ENCODE measurements around the gene LRRC3.
"Not testable (repeated sequence)": the region's sequence is repeated elsewhere in the genome, so short reads cannot be mapped to it uniquely, and the experiment has no call there.

Gene LRRC3

DNA sequence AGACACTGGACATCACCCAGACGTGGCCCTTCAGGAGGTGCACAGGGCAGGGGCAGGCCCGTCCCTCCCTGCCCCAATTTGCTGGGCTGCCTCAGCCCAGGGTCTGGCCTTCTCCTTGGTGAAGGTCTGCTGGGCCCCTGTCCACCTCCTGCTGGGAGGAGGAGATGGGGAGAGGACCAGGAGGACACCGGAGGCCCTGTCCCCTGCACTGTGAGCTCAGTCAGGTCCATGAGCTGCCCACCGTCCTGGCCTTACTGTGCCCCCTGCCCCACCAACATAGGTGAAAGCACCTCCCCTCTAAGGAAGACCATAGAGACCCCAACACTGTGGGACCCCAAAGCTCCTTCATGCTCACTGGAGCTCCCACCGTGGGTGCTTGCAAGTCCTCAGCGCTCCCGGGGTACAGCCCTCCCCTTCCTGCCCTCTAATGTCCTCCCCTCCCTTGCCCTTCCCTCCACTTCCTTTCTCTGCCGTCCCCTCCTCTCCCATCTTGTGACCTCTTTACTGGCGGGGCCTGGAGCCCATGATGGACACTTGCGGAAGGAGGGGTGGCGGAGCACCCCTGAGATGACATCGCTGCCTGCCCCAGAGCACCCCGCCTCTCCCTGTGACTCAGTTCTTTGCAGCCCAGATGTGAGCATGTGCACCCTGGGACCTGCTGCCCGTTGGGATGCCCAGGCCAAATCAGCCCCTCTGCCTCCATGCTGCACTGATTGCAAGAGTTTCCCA, 4.6 kb downstream of the LRRC3 start:
- no peak for DNase-seq

DNA sequence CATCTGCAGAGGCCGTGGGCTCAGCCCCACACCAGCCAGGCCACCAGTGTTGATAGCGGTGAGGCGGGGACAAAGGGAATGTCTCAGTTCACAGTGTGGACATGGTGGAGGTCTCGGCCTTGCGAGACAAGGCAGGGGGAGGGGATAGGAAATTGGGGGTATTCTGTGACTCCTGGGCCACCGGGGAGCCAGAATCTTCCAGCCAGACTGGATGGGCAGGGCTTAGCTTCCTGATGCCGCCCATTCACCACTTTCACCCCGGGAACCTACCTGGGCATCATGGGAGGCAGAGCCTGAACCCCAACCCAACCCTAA, 5.1 kb downstream of the LRRC3 start:
- DNase-seq, result no peak

DNA sequence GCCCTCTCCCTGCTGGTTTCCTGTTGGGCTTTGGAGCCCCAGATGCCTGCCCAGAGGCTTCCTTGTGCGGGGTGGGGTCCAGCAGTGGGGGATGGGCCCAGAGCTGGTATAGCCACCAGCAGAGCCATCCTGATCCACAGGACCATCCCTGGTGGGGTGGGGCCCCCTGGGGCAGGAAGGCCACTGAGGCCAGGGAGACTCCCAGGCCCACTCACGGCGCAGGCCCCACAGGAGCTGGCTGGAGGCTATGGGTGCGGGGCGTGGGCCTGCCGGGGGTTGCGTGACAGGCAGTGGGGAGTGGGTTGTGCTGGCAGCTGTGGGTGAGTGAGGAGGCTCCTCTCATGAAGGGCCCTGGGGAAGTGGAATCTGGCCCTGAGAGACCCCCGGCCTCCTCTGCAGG, 5.7 kb downstream of the LRRC3 start:
- DNase-seq, result no peak

DNA sequence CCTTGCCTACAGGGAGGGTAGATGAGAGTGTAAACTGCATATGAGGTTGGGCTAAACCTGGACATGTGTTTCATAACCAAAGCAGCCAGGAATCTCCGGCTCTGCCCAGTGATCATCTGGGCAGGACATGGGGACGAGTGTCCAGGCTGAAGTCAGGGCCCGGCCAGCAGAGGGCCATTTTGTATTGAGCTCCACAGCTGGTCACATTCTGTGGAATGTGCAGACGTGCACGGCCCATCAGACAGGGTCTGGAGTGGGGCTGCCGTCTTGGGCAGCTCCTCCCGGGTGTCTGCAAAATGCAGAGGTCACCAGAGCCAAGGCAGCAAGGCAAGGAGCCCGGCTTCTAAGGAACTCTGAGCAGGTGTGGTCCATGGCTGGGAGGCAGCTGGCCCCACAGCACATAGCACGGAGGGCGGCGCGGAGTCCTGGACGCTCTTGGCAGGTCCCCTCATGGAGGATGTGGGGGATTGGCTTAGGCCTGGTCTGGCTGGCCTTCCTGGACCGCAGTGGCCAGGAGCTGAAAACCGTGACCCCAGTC, 6.2 kb downstream of the LRRC3 start:
- DNase-seq, result no peak

DNA sequence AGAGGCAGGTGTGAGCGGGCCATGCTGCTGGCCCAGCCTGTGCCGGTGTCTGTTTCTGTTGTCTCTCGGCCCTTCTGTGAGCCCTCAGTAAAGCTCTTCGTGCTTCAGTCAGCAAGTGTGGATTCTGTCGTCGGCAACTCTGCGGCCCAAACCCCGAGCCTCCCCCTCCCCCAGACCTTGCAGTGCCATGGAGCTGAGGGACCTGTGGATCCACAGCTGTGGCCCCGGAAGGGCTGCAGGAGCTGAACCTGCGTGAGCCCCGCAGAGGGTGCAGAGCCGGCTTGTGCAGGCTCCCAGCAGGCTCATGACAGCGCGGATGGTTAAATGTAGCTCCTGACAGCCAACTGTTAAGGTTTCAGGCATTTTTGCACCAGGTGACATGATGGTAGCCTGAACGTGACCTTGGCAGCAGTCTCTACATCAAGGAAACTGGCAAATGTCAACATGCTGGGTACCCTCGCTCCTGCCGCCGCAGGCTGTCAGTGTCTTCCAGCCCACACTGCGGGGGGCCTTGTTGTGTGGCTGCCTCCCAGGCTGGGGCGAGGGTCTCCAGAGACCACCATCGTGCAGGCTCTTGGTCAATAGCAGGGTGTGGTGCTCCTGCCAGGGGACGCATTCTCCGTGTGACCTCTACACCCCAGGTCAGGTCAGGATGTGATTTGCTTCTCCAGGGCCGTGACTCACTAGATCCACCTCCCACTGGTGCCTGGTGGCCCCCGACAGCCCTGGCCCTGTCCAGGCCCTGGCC, 7.0 kb downstream of the LRRC3 start:
- DNase-seq, result no peak

DNA sequence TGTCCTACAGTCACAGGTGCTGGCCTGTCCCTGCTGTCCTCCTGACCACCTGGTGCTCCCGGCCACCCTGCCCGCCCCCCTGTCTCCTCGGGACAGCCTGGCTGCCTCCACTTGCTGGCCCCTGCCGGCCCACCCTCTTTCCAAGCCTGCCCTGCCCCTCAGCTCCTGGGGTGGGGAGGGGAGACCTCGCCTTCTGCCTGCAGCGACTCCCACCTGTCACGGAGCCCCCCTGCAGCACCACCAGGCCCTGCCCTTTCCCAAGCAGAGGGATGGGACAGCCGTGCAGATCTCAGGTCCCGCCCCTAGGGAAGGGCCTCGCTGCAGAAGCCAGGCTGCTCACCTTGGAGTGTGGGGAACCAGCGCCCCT, 7.5 kb downstream of the LRRC3 start:
- no peak for DNase-seq

DNA sequence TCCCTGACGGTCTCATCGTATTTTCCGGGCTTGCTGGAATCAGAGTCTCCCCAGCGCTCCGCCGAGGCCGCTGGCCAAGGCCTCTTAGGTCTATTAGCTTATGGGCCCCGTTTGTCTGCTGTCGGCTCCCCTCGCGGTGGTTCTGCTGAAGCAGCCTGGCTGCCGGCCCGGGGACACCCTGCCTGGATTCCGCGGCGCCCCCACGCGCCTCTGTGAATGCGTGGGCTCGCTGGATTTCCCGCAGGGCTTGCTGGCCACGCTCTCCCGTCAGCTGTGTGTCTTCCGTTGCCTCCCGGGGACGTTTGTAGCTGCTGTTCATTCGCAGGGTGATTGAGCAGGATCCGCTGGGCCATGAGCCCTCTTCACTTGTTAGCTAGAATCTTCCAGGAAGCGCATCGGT, 8.4 kb downstream of the LRRC3 start:
- no peak for DNase-seq

DNA sequence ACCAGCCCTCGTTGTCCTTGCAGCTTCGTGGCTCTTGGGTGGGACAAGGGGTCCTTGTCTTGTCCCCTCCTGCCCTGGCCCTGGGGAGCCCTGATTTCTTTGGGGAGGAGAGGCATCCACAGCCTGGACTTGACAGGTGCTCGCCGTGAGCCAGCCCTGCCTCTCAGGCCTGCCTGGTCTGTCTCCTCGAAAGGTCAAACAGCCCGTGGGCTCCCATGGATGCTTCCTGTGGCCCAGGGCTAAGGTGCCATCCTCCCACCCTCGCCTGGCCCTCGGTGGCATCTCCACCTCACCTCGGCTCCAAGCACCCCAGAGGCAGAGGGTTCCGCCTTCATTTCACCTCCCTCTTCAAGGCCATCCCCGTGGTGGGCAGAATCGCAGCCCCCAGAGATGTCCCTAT, 9.0 kb downstream of the LRRC3 start:
- DNase-seq, result no peak

DNA sequence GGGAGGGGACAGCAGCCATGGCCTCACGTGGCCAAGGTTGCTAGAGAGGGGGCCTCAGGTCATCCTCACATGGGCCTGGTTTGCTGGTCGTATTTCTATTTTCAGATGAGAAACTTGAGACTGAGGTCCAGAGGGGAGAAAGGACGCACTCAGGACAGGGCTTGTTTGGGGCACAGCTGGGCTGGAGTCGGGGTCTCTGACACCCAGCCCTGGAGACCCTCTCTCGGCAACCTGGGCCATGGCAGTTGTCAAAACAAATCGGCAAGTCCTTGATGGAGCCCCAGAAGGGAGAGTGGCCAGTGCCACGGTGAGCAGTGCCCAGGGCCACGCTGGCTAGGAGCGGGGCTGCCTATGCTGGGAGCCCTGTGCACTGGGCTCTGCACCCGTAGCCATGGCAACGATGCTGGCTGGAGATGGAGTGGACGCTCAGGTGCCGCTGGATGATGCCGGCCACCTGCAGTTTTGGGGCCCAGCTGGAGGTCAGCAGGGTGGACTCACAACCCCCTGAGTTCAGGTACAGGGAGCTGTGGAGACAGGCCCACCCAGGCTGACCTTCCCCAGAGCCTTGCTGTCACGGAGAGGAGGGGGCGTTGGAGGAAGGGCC, 11.1 kb downstream of the LRRC3 start:
- no peak for DNase-seq

DNA sequence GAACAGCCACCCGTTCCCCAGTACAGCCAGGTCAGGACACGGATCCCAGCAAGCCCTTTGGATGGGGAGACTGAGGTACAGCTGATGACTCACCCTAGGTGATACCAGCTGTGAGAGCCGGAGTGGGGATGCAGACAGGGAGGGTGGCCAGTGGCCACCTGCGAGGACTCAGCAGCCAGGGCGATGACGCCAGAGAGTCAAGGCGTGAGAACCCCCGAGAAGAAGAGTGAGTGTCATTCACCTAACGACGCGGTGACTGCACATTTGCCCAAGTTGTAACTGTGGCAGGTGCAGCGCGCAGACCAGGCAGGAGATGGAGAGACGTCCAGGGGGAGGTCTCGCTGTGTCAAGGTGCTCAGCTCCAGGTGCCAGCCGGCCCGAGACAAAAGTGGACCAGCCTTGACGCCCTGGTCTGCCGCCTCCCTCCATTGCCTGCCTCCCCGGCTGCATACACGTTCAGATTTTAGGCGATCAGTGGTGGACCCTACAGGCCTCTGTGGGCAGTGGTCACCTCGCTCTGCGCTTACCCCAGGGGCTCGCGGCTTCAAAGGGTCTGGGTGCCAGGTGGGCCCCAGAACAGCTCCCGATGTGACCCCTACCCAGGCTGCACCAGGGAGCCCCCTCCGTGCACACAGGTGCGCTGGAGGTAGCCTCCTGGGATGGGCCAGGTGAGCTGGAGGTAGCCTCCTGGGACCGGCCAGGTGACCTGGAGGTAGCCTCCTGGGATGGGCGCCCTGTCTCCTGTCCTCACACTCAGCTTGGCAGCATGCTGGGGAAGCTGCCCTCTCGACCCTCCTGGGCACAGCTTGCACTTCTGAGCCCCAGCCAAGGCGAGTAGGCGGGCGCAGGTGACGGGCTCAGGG, 11.9 kb downstream of the LRRC3 start:
- DNase-seq, result no peak

DNA sequence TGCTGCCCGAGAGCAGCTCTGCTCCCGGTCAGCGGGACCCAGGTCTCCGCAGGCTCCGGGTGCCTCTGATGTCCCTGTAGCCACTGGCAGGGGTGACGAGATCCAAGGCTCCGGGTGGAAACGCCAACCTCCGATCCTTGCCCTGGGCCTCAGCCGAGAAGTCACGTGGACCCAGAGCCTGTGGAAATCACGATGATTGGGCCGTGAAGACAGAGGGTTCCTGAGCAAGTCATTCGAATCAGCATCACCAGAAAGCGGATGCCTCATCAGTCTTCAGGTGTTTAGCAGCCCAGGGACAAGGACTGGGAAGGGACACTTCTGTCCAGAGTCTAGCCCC, 12.5 kb downstream of the LRRC3 start:
- no peak for DNase-seq

DNA sequence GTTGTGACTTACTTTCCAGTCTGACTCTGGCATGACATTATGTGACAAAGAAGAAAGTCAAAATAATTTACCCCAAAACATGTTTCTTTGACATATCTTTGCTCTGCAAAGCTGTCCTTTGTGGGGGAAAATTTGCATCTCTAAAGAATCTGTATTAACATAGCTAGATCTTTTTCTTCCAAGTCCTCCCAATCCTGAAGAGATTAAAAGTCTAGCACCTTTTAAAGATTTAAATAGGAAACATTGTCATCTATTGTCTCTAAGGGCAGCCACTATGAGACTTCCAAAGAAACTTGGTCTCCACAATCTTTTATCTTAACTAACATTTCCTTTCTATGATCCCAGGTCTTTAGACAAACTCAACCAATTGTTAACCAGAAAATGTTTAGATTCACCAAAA, 16.0 kb downstream of the LRRC3 start:
- no peak for DNase-seq

DNA sequence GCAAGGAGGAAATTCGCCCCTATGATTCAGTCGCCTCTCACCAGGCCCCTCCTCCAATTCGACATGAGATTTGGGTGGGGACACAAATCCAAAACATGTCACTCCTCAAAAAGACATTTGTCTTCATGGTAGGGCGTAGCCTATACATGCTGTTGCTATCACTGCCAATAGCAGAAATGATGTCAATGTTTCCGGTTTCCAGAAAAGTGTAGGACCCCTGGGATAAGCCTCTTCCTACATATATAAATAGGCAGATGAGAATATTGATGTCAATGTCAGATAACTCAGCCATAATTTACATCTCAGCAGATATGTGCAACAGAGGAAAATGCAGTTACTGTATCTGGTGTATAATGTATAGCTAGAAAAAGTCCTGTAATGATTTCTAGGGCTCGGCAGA, 16.7 kb downstream of the LRRC3 start:
- no peak for DNase-seq

DNA sequence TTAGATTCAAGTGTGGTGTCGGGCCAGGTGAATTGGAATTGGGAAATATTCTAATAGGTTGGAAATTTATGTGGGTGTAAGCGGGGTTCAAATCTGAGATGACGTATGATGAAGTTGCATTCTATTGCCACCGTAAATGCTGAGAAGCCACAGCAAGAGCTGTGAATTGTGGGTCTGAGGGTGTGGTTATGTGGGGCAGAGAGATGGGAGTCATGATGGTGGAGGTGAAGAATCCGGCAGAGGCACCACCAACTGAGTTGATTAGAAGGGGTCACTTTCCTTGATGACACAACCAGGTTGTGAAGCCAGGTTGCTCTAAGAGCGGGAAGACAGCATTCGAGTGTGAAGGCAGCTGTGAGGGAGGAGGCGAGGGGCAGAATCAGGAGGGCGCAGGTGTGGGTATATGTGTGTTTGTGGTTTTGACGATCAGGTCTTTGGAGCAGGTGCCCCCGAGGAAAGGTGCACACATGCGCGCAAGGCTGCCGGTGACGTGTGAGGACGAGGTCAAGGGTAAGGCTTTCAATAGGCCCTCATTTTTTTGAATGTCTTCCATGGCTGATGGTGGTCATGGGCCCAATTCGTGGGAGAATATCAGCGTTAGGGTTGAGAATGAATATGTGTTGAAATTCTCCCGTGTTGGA, 18.7 kb downstream of the LRRC3 start:
- no peak for DNase-seq

DNA sequence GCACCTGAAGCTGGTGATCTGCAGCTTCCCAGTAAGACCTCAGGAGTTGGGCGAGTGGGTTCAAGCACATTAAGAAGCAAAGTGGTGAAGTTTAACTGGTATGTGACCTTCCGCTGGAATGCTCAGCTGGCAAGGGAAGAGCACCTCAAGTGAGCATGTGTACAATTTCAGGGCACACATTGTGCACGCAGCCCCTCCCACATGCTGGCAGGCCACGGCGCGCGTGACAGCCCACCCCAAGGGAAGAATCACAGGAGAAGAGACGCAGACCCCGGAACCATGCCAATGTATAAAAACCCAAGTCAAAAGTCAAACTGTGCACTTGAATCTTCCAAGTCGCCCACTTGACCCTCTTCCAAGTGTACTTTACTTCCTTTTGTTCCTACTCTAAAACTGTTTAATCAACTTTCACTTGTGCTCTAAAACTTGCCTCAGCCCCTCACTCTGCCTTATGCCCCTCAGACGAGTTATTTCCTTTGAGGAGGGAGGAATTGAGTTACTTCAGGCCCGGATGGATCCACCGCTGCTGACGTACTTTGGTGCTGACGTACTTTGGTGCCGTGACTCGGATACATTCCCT, 20.0 kb downstream of the LRRC3 start:
- DNase-seq, result no peak

DNA sequence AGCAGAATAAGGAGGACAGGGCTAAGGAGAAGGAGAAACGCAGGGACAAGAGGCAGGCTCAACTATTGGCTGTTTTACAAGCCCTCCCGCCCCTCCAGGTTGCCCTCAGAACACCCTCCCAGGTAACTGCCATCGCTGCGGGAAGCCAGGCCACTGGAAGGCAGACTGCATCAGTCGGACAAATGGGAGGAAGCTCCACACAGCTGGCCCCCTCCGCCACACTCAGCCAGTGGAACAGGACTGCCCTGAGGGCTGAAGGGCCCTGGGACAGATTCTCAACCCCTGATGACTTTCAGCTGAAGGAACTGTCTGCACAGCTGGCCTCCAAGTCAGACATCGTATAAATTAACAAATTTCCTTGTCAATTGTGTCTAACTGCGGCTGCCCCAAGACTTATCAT, 21.8 kb downstream of the LRRC3 start:
- DNase-seq, result no peak

DNA sequence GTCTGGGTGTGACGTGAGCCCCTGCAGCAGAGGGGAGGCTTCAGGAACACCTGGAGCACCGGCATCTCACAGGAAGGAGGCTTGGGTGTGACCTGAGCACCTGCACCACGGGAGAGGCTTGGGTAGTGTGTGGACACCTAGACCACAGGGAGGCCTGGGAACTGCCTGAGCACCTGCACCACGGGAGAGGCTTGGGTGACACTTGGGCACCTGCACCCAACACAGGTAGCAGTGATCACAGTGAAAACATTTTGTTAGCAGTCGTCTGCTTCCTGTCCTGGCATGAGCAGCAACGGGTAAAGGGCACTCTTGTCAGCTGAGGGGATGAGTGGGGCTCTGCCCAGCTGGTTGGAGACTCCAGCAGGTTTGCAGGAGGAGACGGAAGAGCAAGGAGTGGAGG, 22.4 kb downstream of the LRRC3 start:
- DNase-seq, result no peak

DNA sequence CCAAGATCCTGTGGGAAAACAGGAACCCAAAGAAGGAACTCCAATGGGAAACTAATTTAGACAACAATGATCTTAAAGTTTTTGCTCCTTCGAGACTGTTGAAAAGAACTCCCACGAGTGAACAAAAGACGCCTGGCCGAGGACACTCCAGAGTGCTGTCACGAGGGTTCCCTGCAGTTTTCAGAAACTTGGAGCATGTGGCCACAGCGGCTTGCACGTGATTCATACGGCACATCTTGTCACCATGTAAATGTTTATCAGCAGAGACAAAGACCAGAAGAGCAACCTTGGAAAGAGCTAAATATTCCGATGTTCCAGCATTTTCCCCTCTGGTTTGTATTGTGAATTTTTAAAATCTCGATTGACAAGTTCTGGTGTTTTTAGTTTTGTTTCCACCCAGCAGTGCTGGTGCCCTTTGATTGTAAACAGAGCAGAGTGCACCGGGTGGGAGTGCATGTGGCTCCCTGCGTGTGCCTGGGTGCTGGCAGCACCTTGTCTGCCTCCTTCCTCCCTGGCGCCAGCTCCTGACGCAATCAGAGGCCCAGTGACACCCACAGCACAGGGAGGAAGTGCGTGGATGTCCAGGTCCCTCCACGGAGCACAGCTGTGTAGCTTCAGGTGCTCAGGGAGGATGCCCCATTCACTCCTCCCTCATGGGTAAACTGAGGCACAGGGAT, 23.0 kb downstream of the LRRC3 start:
- no peak for DNase-seq

DNA sequence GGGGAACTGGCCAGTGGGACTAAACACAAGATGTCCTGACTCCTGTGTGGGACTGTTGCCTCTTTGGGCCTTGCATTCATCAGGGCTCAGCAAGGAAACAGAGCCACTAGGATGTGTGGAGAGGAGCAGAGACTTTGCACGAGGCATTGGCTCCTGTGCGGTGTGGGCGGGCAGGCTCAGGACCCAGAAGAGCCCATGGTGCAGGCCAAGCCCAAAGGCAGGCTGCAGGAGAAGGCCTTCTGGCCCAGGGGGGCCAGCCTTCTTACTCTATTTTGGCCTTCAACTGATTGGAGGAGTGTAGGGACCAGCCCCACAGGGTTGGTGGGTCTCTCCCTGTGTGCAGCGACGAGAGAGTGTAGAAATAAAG, 23.5 kb downstream of the LRRC3 start:
- no peak for DNase-seq

DNA sequence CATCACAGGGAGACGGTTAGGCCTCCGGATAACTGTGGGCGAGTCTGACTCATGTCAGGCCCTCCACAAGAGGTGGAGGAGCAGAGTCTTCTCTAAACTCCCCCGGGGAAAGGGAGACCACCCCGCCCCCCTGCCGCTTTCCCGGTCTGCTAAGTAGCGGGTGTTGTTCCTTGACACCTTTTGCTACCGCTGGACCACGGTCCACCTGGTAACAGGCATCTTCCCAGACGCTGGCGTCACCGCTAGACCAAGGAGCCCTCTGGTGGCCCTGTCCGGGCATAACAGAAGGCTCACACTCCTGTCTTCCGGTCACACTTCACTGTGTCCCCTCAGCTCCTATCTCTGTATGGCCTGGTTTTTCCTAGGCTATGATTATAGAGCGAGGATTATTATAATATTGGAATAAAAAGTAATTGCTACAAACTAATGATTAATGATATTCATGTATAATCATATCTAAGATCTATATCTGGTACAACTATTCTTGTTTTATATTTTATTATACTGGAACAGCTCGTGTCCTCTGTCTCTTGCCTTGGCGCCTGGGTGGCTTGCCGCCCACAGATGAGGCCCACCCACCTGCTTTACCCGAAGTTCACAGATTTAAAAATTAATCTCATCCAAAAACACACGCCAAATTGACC, 24.4 kb downstream of the LRRC3 start:
- DNase-seq, result not testable (repeated sequence)

All from GDM1 (cell line).